HepG2 (cell line): ENCODE data around the gene IFT27.

Experiments used
- ATF7 ChIP-seq, 2 experiments: fragments of 450-650 bp in 1 of 2; sonication (generic) in 1 of 2; formaldehyde crosslinking in 1 of 2; IDR thresholded peaks; 2 replicates each; pipeline versions ENCODE4 v1.4.0 to v1.6.1; 2016 to 2020; ENCODE audit warnings: antibody characterized with exemption in 1 of 2, mild to moderate bottlenecking in 1 of 2, missing genetic modification reagents in 1 of 2
- CEBPB ChIP-seq: IDR thresholded peaks from 2 replicates; pipeline ENCODE4 v1.6.1; 2011; ENCODE audit warnings: low read depth, low read length, improper control_type of control experiment, borderline replicate concordance
- HNF4G ChIP-seq, 2 experiments: sonication (generic) in 1 of 2; formaldehyde crosslinking in 1 of 2; IDR thresholded peaks; 2 replicates each; pipeline versions ENCODE4 v1.4.0 to v1.6.1; 2011 to 2020; ENCODE audit warnings: borderline replicate concordance in 2 of 2, low read depth in 2 of 2, mild to moderate bottlenecking in 2 of 2, low read length in 1 of 2, missing genetic modification reagents in 1 of 2, moderate library complexity in 1 of 2
- KDM5A ChIP-seq: fragments of 200-600 bp; sonication (generic); IDR thresholded peaks from 2 replicates; pipeline ENCODE4 v1.7.0; 2018; ENCODE audit warnings: antibody characterized with exemption, mild to moderate bottlenecking, low read length, borderline replicate concordance
- PHF21A ChIP-seq: sonication (generic); formaldehyde crosslinking; IDR thresholded peaks from 2 replicates; pipeline ENCODE4 v1.5.0; 2020; ENCODE audit warnings: mild to moderate bottlenecking, missing genetic modification reagents
- SIN3A ChIP-seq: IDR thresholded peaks from 2 replicates; pipeline ENCODE4 v1.6.1; 2011; ENCODE audit warnings: low read depth, mild to moderate bottlenecking, control low read depth, low read length, borderline replicate concordance
- SIN3B ChIP-seq: fragments of 150-350 bp; IDR thresholded peaks from 2 replicates; pipeline ENCODE4 v1.6.1; 2014; ENCODE audit warnings: low read length
- U2AF2 ChIP-seq: fragments of 200-400 bp; formaldehyde crosslinking; IDR thresholded peaks from 2 replicates; pipeline ENCODE4 v1.6.1; 2017; ENCODE audit warnings: low read depth, mild to moderate bottlenecking, low read length
- ZNF12 ChIP-seq: sonication (generic); formaldehyde crosslinking; IDR thresholded peaks from 2 replicates; pipeline ENCODE4 v1.5.0; 2020; ENCODE audit warnings: missing genetic modification reagents
- TF ChIP-seq, protein P1 (sequence below): sonication (generic); formaldehyde crosslinking; IDR thresholded peaks from 2 replicates; pipeline ENCODE4 v1.4.0; 2020; ENCODE audit warnings: missing genetic modification reagents

DNA sequence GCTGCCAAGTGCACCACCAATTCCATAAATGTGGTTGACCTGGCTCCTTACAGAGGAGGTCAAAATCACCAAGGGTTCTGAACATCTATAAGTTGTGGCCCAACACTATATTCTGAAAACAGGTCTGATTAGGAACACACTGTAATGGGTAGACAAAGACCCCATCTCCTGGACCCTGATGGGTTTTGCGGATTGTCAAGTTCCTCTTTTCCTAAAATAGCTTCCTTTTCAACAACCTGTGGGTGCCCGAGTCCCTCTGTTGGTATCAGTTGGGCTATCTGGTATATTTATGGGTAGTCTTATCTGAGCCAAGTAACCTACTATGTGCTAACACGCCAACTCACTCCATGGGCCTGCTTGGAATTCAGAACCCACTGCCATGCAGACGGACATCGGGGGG, 62.5 kb downstream of the IFT27 start:
- TF ChIP-seq ZNF12 (CRISPR knock-in tag) (no peak), PHF21A (no peak), SIN3B (no peak), KDM5A (no peak), HNF4G (IDR thresholded peaks at IDR 0.05; ENCODE audit: borderline replicate concordance, low read depth, low read length) (no peak), HNF4G (CRISPR knock-in tag; IDR thresholded peaks at IDR 0.05; ENCODE audit: borderline replicate concordance, low read depth) (no peak), CEBPB (no peak), SIN3A (no peak), ATF7 (IDR thresholded peaks at IDR 0.05) (no peak), ATF7 (CRISPR knock-in tag; IDR thresholded peaks at IDR 0.05) (no peak), U2AF2 (no peak)
- TF ChIP-seq, protein P1, sequence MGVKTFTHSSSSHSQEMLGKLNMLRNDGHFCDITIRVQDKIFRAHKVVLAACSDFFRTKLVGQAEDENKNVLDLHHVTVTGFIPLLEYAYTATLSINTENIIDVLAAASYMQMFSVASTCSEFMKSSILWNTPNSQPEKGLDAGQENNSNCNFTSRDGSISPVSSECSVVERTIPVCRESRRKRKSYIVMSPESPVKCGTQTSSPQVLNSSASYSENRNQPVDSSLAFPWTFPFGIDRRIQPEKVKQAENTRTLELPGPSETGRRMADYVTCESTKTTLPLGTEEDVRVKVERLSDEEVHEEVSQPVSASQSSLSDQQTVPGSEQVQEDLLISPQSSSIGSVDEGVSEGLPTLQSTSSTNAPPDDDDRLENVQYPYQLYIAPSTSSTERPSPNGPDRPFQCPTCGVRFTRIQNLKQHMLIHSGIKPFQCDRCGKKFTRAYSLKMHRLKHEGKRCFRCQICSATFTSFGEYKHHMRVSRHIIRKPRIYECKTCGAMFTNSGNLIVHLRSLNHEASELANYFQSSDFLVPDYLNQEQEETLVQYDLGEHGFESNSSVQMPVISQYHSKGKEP (CRISPR knock-in tag) = no peak
